HG03159 (cell line): ENCODE measurements around the gene ERICH6.
A peak's percentile ranks its signal among the peaks of the same experiment; 100 is the strongest.

Experiments
- ATAC-seq: cut with Tn5 transposase; IDR thresholded peaks from one replicate; pipeline ENCODE4 v1.9.1; 2021; ENCODE audit warnings: mild to moderate bottlenecking, moderate library complexity; ENCODE audit not compliant: unreplicated experiment

Gene ERICH6

GRCh38 chr3:150703756-150704344 is at the start of gene ERICH6:
TSS of gene ERICH6 (minus strand) at chr3:150703920. CDS start at chr3:150703898, 22 bp downstream.
- peak; percentile 98 for ATAC-seq

GRCh38 chr3:150751781-150752263 is 48.1 kb upstream of the ERICH6 start:
- no peak for ATAC-seq

GRCh38 chr3:150749255-150749654 is 45.5 kb upstream of the ERICH6 start:
- no peak for ATAC-seq

- ATAC-seq, result no peak
Measured at GRCh38 chr3:150748684-150749047, 44.9 kb upstream of the ERICH6 start.

GRCh38 chr3:150747886-150748683 is 44.4 kb upstream of the ERICH6 start:
- ATAC-seq, result no peak

- ATAC-seq, result no peak
Measured at GRCh38 chr3:150746791-150747590, 43.3 kb upstream of the ERICH6 start.

GRCh38 chr3:150745832-150746231 is 42.1 kb upstream of the ERICH6 start:
- no peak for ATAC-seq

GRCh38 chr3:150744919-150745211 is 41.1 kb upstream of the ERICH6 start:
- no peak for ATAC-seq

GRCh38 chr3:150744041-150744918 is 40.6 kb upstream of the ERICH6 start:
- ATAC-seq, result no peak

- ATAC-seq, result no peak
Measured at GRCh38 chr3:150743508-150743907, 39.8 kb upstream of the ERICH6 start.

- ATAC-seq, result no peak
Measured at GRCh38 chr3:150742679-150743078, 39.0 kb upstream of the ERICH6 start.

GRCh38 chr3:150742141-150742523 is 38.4 kb upstream of the ERICH6 start:
- no peak for ATAC-seq

- no peak for ATAC-seq
Measured at GRCh38 chr3:150741497-150742140, 37.9 kb upstream of the ERICH6 start.

- ATAC-seq, result no peak
Measured at GRCh38 chr3:150740733-150741496, 37.2 kb upstream of the ERICH6 start.

GRCh38 chr3:150739877-150740645 is 36.3 kb upstream of the ERICH6 start:
- ATAC-seq, result peak; percentile 26

GRCh38 chr3:150739200-150739863 is 35.6 kb upstream of the ERICH6 start:
- peak; percentile 37 for ATAC-seq

GRCh38 chr3:150738688-150739087 is 35.0 kb upstream of the ERICH6 start:
- ATAC-seq, result no peak
